Retina (tissue), 1 donor: Measurements from ENCODE around the gene CXorf49.
"Not testable (repeated sequence)": the region's sequence is repeated elsewhere in the genome, so short reads cannot be mapped to it uniquely, and the experiment has no call there.

Experiments used
- DNase-seq: peaks from one replicate; pipeline ENCODE4 v3.0.0-alpha.2; 2016

CXorf49 gene

GRCh38 chrX:71718185-71718584 lies at the start of gene CXorf49:
CXorf49 (minus strand) TSS chrX:71718285; CDS start chrX:71718151, 134 bp downstream.
- not testable (repeated sequence) for DNase-seq

GRCh38 chrX:71767134-71767533 lies 49.0 kb upstream of the CXorf49 start:
- not testable (repeated sequence) for DNase-seq

GRCh38 chrX:71765613-71766012 lies 47.5 kb upstream of the CXorf49 start:
- DNase-seq, result not testable (repeated sequence)

- not testable (repeated sequence) for DNase-seq
These were observed 46.7 kb upstream of the CXorf49 start for GRCh38 chrX:71764832-71765231.

GRCh38 chrX:71763049-71763448 lies 45.0 kb upstream of the CXorf49 start, which contains the start of gene CXorf49B:
CXorf49B (plus strand) TSS chrX:71763349; CDS start chrX:71763424, 75 bp downstream.
- not testable (repeated sequence) for DNase-seq

- DNase-seq, result not testable (repeated sequence)
These were observed 42.7 kb upstream of the CXorf49 start for GRCh38 chrX:71760688-71761281.

GRCh38 chrX:71720289-71720886 lies 2.3 kb upstream of the CXorf49 start:
- DNase-seq, result not testable (repeated sequence)

GRCh38 chrX:71719195-71719594 lies 1.1 kb upstream of the CXorf49 start:
- DNase-seq, result not testable (repeated sequence)

GRCh38 chrX:71716323-71716722 lies 1.8 kb downstream of the CXorf49 start:
- not testable (repeated sequence) for DNase-seq

- DNase-seq, result not testable (repeated sequence)
These were observed 2.5 kb downstream of the CXorf49 start for GRCh38 chrX:71715551-71715950.

- DNase-seq, result not testable (repeated sequence)
These were observed 4.0 kb downstream of the CXorf49 start for GRCh38 chrX:71714064-71714463.

- not testable (repeated sequence) for DNase-seq
These were observed 15.2 kb downstream of the CXorf49 start for GRCh38 chrX:71702853-71703252.

GRCh38 chrX:71699023-71699344 lies 19.1 kb downstream of the CXorf49 start:
- not testable (repeated sequence) for DNase-seq

GRCh38 chrX:71698299-71699022 lies 19.6 kb downstream of the CXorf49 start:
- not testable (repeated sequence) for DNase-seq

- DNase-seq, result not testable (repeated sequence)
These were observed 20.4 kb downstream of the CXorf49 start for GRCh38 chrX:71697466-71698298.

- not testable (repeated sequence) for DNase-seq
These were observed 21.2 kb downstream of the CXorf49 start for GRCh38 chrX:71696641-71697465.

GRCh38 chrX:71679575-71680207 lies 38.4 kb downstream of the CXorf49 start:
- DNase-seq, result no peak

- DNase-seq, result not testable (repeated sequence)
These were observed 40.9 kb downstream of the CXorf49 start for GRCh38 chrX:71677195-71677594.

- not testable (repeated sequence) for DNase-seq
These were observed 41.9 kb downstream of the CXorf49 start for GRCh38 chrX:71676068-71676795.

GRCh38 chrX:71675636-71676035 lies 42.4 kb downstream of the CXorf49 start:
- DNase-seq, result not testable (repeated sequence)

- DNase-seq, result no peak
These were observed 46.1 kb downstream of the CXorf49 start for GRCh38 chrX:71671938-71672337.
